Right atrium auricular region (tissue), 2 donors: ENCODE measurements around the gene CCDC196. TPM values are rescaled to one million over a fixed set of nuclear protein-coding genes. Genes with fewer than 3 reads are reported as not detected.

Experiments
- DNase-seq: peaks from one replicate; pipeline ENCODE4 v3.0.0-alpha.2; 2019; ENCODE audit warnings: low spot score
- H3K27ac ChIP-seq, 2 donors: fragments of 200-600 bp; sonication (generic); 1 replicate in 1 of 2; 2 replicates in 1 of 2; pipeline ENCODE4 v1.5.1; 2016 to 2019
- H3K27me3 ChIP-seq, 2 donors: fragments of 200-600 bp; sonication (generic); one replicate each; pipeline versions ENCODE4 v1.5.1 to v1.6.0; 2017 to 2019
- H3K36me3 ChIP-seq: fragments of 200-600 bp; sonication (generic); one replicate; pipeline ENCODE4 v1.5.1; 2016
- H3K4me1 ChIP-seq, 2 donors: fragments of 200-600 bp; sonication (generic); one replicate each; pipeline versions ENCODE4 v1.5.1 to v1.6.0; 2017 to 2019
- H3K4me3 ChIP-seq, 2 donors: fragments of 200-600 bp; sonication (generic); 1 replicate in 1 of 2; 2 replicates in 1 of 2; pipeline ENCODE4 v1.5.1; 2017 to 2019; ENCODE audit warnings: mild to moderate bottlenecking in 1 of 2, moderate library complexity in 1 of 2
- H3K9me3 ChIP-seq, 2 donors: fragments of 200-600 bp; sonication (generic); one replicate each; pipeline ENCODE4 v1.5.1; 2019
- total RNA-seq, 2 donors: library from RNA; depleted of rRNA; stranded (reverse); fragments of >200 nt; gene quantifications; one replicate each; pipeline ENCODE4 v1.1.0, GENCODE V29; 2016
- TF ChIP-seq, protein P1 (sequence below), 2 donors: fragments of 200-600 bp; sonication (generic); IDR thresholded peaks; one replicate each; pipeline ENCODE4 v1.5.1; 2019; ENCODE audit warnings: antibody characterized with exemption in 2 of 2

Gene CCDC196
- total RNA-seq, 2 donors from 2014 or later = not detected

DNA sequence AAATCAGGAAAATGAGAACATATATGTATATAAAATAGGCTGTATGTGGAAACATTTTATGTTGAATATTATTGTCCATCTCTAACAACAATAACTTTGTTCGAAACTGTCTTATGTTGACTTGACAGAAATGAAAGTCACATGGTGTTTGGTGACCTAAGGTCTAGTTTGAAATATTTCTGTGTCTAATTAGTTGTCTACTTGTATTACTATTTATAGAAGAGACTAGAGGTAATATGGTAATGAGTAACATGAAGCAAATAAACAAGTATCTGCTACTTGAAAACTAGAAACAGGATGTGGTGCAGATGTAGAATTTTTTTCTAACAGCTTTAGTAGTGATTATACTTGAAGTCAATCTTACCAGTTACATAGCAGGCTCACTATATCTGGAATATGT, 25.7 kb downstream of the CCDC196 start:
- peaks cover 0 to 18% of the 10 kb centered on the region in 2 donors for H3K4me1 ChIP-seq
- no peaks in the 10 kb centered on the region for H3K9me3 ChIP-seq
- H3K27me3 ChIP-seq = no peaks in the 10 kb centered on the region
- no peaks in the 10 kb centered on the region for H3K36me3 ChIP-seq
- TF ChIP-seq, protein P1, sequence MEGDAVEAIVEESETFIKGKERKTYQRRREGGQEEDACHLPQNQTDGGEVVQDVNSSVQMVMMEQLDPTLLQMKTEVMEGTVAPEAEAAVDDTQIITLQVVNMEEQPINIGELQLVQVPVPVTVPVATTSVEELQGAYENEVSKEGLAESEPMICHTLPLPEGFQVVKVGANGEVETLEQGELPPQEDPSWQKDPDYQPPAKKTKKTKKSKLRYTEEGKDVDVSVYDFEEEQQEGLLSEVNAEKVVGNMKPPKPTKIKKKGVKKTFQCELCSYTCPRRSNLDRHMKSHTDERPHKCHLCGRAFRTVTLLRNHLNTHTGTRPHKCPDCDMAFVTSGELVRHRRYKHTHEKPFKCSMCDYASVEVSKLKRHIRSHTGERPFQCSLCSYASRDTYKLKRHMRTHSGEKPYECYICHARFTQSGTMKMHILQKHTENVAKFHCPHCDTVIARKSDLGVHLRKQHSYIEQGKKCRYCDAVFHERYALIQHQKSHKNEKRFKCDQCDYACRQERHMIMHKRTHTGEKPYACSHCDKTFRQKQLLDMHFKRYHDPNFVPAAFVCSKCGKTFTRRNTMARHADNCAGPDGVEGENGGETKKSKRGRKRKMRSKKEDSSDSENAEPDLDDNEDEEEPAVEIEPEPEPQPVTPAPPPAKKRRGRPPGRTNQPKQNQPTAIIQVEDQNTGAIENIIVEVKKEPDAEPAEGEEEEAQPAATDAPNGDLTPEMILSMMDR (IDR thresholded peaks at IDR 0.05) = no peak
- no peak overlapping the region for H3K4me3 ChIP-seq
- no peak for DNase-seq
- no peak overlapping the region for H3K27ac ChIP-seq

DNA sequence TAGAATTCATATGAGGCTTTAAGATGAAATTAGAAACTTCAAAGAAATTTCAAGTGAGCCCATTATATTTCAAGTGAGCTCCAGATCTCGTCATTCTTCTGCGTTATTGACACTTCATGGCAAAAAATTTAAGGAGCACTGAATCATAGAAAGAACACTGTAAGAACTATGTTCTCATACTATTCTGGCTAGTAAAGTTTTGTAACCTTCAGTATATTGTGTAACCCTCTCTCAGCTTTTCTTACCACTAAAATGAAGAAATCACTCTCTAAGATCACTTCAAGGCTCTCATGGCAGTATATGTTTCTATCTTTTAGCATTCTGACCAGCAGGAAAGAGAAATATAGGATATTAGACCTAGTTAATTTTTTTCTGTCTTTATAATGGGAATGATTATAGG, 28.0 kb downstream of the CCDC196 start:
- DNase-seq = no peak
- TF ChIP-seq, protein P1 (IDR thresholded peaks at IDR 0.05) = no peak
- H3K9me3 ChIP-seq = no peaks in the 10 kb centered on the region
- no peaks in the 10 kb centered on the region for H3K36me3 ChIP-seq
- H3K4me3 ChIP-seq = no peak overlapping the region
- H3K27ac ChIP-seq = no peak overlapping the region
- peaks cover 0 to 13% of the 10 kb centered on the region in 2 donors for H3K4me1 ChIP-seq
- H3K27me3 ChIP-seq = no peaks in the 10 kb centered on the region

DNA sequence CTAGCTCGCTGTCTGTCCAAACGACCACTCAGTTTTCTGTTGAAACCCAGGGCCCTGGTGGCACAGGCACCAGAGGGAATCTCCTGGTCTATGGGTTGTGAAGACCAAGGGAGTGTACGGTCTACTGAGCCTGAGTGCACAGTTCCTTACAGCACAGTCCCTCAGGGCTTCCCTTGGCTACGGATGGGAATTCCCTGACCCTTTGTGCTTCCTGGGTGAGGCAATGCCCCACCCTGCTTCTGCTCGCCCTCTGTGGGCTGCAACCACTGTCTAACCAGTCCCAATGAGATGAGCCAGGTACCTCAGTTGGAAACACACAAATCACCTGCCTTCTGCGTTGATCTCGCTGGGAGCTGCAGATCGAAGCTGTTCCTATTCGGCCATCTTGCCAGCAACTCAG, 44.4 kb downstream of the CCDC196 start:
- Histone ChIP-seq H3K36me3 (no peaks in the 10 kb centered on the region), H3K27me3 (no peaks in the 10 kb centered on the region), H3K4me3 (no peak overlapping the region), H3K4me1 (no peaks in the 10 kb centered on the region), H3K27ac (no peak overlapping the region), H3K9me3 (no peaks in the 10 kb centered on the region)
- TF ChIP-seq, protein P1 (IDR thresholded peaks at IDR 0.05) = no peak
- no peak for DNase-seq

DNA sequence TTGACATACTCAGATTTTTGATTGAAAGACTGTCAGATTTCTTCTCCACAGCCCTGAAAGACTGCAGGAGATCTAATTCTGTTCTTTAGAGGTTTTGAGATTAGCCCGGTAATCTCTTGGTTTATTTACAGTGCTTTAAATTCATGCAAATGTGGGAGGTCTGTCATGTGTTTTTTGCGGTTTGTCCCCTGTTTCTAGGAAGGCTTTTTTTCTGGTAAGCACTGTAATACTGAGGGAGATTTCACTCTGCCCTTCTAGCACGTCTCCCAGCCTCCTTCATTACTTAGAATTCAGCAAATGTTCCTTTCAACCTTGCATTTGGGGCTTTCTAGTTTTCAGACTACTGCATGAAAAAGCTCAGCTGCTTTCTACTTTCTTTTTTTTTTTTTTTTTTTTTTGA, 52.9 kb downstream of the CCDC196 start:
- DNase-seq = no peak
- H3K4me3 ChIP-seq = no peak overlapping the region
- TF ChIP-seq, protein P1 (IDR thresholded peaks at IDR 0.05) = no peak
- H3K4me1 ChIP-seq = peaks cover 0 to 12% of the 10 kb centered on the region in 2 donors
- no peaks in the 10 kb centered on the region for H3K9me3 ChIP-seq
- H3K27ac ChIP-seq = no peak overlapping the region
- no peaks in the 10 kb centered on the region for H3K36me3 ChIP-seq
- no peaks in the 10 kb centered on the region for H3K27me3 ChIP-seq

DNA sequence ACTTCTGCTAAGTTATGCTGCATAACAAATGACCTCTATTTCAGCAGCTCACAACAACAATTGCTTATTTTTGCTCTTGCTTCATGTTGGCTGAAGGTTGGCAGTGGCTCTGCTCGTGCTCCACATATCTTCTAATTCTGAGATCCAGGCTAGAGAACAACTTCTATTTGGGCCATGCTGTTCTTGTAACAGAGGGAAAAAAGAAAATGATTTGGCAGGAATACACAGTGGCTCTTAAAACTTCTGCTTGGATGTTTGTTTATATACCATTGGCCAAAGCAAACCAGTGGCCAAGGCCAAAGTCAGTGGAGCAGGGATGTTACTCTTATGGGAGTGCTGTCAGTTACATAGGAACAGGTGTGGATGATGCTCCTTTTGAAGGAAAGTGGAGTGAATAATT, 53.9 kb downstream of the CCDC196 start:
- no peaks in the 10 kb centered on the region for H3K27me3 ChIP-seq
- TF ChIP-seq, protein P1 (IDR thresholded peaks at IDR 0.05) = no peak
- no peaks in the 10 kb centered on the region for H3K36me3 ChIP-seq
- no peak overlapping the region for H3K27ac ChIP-seq
- H3K9me3 ChIP-seq = no peaks in the 10 kb centered on the region
- no peak for DNase-seq
- no peak overlapping the region for H3K4me3 ChIP-seq
- H3K4me1 ChIP-seq = peaks cover 0 to 12% of the 10 kb centered on the region in 2 donors

DNA sequence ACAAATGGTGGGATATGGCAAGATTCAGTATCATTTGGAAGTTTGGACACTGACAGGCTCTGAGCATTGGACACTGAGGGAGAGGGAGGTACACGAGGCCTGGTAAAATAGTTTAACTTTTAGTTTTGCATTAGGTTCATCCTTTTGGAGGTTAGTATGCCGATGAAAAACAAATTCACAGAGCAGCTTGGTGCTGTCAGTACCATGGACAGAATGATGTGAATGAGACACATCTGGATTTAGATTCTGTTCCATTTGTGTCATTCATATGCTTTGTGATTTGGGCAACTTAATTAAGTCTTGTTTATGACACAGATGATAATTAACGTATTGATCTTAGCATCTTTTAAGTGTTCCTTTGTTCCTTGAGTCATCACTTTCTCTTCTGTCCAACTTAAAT, 55.5 kb downstream of the CCDC196 start:
- H3K9me3 ChIP-seq = no peaks in the 10 kb centered on the region
- H3K4me3 ChIP-seq = no peak overlapping the region
- H3K27me3 ChIP-seq = no peaks in the 10 kb centered on the region
- DNase-seq = no peak
- TF ChIP-seq, protein P1 (IDR thresholded peaks at IDR 0.05) = no peak
- no peak overlapping the region for H3K27ac ChIP-seq
- no peaks in the 10 kb centered on the region for H3K36me3 ChIP-seq
- peaks cover 0 to 12% of the 10 kb centered on the region in 2 donors for H3K4me1 ChIP-seq
